HG03432 (cell line): ENCODE measurements around the gene CDH10.

Source experiments
- ATAC-seq: cut with Tn5 transposase; IDR thresholded peaks from one replicate; pipeline ENCODE4 v1.9.1; 2021; ENCODE audit warnings: mild to moderate bottlenecking, moderate library complexity; ENCODE audit not compliant: unreplicated experiment

Gene CDH10

DNA sequence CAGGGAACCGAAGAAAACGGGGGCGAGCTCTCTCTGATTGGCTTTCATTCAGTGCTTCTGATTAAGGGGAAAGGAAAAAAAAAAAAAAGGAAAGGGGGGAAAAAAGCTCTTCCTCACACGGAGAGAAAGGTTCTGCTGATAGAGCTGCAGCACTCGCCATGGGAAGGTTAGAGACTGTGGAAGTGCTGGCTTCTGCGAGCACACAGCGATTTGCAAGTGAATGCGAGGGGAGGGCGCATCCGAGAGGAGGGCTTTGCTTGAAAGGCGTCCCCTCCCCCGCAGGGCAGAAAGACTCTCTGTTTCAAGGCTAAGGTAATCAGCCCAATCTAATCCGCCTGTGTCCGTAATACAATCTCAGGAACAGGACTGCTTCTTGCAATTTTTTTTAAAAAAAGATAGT is at the start of gene CDH10:
Gene CDH10 (minus strand): TSS at position 218 of the 400 bp plus-strand sequence. CDS start 51,488 bp downstream, outside the sequence.
- ATAC-seq, result no peak

DNA sequence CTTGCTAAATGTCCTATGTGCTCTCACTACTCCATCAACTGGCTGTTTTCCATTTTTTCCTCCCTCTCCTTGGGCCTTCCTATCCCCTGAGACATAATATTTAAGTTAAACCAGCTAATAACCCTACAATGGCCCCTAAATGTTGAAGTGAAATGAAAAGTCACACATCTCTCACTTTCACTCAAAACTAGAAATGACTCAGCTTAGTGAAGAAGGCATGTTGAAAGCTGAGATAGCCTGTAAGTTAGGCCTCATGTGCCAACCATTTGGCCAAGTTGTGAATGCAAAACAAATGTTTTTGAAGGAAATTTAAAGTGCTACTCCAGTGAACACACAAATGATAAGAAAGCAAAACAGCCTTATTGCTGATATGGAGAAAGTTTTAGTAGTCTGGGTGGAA is 48.8 kb upstream of the CDH10 start:
- ATAC-seq, result peak; percentile 54

DNA sequence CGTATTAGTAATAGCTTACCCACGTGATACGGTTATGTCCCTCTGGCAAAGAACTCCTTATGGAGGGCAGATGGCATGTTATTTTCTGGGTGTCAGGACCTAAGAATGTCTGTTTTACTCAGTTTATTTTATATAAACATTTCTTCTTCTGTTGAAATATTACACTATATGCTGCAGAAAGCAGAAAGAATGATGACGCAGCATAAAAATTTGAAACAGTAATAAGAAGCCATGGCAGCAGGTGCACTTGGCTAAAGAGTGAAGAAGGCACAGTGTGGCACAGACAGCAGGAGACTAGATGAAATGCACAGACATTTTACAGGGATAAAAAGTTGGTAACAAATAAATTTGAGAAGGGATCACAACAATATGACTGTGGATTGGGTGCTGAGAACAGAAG is 46.3 kb upstream of the CDH10 start:
- no peak for ATAC-seq

DNA sequence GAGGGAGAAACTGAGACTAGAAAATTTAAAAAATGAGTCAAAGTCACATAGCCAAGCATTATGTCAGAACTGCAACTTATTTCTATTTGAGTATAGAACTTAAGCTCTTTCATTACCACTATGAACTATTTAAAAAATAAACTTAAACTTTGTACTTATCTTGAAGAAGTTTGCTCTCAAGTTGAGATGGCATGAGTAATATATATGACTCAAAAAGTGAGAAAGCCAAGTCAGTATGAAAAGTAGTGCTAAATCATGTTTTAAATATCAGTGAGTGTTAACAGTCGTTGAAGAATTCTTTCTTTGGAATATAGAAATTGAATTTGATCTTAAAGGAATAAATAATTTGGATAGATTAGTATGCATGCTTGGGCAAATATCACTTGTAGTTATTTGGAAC is 36.3 kb upstream of the CDH10 start:
- no peak for ATAC-seq

DNA sequence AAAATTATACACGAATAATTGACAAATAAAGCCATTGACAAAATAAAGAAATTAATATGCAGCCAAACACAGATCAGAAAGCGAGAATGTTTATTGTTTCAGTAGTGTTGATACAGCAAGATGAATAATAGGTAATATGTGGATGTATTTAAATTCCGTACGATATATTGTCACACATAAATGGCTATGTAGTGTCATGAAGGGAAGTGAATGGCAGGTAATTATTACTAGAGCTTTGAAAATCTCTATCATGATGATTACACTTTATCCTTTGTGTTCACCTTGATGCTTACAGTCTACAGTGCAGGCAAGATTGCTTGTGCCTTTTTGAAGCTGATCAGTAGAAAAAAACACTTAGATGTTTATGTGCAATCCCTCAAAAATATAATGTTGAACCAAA is 23.3 kb upstream of the CDH10 start:
- no peak for ATAC-seq

DNA sequence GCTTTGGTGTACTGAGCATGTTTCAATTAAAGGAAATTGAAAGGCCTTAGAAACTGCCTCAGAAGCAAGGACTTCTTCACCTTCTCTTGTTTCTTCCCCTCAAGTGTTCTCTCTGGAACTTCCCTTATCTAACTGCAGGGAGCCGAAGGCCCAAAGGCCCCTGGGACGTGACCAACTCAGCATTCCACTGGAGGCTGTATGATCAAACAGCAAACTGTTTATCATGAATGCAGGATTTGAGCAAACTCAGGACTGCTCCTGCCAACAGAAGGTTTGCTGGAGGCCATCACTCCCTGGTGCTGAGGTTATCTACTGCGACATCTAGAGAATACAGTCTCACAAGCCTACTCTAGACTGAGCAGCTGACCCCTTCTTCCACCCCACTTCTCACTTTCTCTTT is 4.8 kb upstream of the CDH10 start:
- ATAC-seq, result no peak

DNA sequence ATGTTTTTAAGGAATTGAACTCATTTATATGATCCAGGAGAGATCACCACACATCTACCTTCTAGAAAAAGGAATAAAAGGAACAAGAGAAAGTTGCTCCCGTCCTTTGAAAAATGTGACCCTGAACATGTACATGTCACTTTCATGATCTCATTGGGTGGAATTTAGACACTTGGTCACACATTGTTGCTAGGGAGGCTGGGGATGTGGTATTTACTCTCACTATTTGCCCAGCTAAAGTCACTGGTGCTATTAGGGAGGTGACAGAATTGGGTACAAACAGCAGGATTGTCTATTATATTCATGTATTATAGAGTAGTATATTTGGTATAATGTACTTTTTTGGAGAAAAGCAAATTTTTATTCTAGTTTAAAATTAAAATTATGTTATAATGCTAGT is 2.1 kb upstream of the CDH10 start:
- ATAC-seq, result no peak

DNA sequence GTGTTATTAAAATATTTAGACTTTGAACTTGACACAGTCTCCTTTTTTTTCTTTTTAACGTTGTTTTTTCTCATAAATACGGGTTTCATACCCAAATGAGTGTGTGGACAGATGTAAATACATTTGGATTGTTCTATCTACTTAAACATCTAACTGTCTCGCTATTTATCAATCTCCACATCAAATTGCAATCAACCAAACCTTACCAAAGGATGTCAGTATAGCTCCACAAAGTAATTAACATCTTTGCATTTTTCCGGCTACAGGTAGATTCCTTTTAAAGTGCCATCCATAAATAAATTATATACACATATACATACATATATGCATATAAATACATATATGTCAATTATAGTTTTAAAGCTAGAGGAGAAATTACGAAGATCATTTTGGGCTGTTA is 705 bp upstream of the CDH10 start:
- ATAC-seq, result no peak

DNA sequence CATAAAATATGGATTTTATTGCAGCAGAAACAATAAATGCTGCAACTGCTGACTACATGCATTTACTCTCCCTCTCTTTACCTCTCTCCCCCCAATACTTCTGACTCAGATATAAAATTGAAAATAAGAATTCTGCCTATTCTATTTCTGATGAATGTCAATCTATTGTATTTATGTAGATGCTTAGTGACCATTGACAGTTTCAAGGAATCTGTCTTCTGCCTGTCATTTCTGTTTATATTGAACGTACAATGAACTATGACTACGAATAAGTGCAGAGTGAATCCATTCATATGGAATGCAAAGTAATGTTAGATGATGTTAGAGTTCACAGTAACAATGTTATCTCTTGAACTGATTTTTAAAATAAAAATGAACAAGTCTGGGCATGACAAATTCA is 898 bp downstream of the CDH10 start:
- no peak for ATAC-seq

DNA sequence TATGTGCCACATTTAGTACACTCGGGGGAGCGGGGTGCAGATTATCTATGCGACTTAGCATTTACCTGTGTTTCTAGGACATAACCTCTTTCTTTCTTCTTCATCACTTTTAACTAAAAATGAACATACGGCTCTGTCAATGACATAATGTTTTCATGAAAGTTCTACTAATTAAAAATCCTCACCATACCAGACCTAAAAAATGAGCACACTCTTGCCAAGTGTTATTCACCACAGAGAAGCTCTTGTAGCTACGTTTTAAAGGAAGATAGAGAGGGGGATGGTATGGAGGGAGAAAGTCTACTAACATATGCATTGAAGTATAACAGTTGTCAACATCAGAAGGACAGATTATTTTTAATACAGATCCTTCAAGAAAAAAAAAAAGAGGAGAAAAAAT is 1.6 kb downstream of the CDH10 start:
- ATAC-seq, result no peak

DNA sequence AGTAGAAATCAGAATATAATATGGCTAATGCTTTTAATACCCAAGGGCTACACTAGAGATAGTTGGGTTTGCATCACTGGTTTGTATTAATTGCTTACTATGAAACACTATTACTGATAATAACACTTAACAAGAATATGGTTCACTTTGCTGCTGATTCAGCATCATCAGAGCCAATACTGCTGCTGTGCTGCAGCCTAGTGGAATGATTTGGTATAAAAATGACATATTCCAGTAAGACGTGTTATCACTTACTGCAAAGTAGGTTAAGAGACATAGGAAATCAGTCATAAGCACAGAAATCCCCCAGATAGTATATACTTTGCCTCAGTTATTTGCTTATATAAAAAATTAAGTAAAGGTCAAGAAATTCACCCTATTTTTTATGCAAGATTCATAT is 2.8 kb downstream of the CDH10 start:
- peak; percentile 58 for ATAC-seq

DNA sequence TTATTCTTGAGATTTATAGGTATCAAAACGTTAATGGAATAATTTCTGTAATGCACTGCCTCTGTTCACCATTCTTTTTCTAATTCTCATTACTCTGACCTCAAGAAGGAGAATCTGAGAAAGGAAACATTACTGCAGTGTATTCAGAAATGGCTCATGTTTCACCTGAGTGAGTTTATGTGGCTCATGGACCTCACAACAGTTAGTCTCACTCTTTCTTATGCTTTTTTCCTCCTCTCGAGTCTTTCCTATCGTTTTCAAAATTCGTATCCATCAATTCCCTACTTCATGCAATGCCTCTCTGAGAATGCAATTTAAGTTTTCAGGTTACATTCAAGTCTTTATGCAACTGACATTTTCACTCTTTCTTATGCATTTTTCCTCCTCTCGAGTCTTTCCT is 9.6 kb downstream of the CDH10 start:
- no peak for ATAC-seq

DNA sequence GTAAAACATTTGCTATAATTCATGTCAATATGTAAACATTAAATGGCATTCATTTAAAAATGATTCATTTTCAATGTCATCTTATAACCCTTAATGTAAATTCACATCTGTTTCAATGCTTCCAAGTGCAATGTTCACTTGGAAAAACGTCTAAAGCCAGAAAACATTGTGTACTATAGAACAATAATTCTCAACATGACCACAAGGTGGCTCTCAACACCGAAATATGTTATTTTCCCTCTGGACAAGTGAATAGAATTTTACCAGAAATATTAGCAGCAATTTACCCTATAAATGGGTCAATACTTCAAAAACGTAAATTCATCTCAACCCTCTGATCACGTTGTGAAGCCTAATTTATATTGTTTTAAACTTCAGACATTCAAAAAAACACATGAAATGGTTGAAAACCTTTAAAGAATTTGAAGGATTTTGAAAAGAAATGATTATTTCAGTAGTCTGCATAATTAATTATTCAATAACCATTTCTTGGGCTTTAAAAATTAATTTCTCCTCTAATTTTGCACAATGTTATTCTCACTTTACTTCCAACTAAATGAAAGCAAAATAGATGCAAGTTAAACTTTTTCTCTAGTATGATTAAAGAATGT is 11.0 kb downstream of the CDH10 start:
- ATAC-seq, result no peak

DNA sequence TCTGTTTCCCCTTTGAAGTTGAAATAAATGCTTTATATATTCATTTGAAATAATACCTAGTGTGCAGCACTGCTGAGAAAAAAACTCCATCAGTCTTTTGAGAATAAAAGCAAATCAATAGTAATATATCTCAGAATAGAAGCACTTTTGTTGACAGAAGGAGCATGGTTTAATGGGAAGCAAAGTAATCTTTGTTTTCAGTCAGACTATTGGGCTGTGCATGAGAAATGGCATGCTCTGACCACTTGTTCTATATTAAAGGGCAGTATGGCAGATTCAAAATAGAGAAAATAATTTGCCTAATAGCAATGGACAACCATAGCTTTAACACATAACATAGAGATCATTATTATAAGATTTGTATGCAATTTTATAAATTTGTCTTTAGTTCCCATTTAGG is 12.4 kb downstream of the CDH10 start:
- ATAC-seq, result no peak

DNA sequence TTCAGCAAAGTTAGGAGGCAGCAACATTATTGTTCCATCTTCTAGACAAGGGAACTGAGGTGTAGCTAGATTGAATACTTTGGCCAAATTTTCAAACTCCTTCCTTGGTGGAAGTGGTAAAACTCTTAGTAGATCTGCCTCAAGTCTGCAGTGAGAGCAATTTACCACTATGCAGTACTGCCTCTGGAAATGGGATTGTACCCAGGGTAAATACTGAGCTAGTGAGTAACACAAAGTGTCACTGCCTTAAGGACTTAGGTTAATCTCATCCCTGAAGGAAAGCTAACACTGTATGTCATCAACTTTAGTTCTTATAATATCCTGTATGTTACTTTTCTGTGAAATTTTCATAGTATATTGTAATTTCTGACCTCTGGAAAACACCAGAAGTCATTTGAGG is 13.9 kb downstream of the CDH10 start:
- no peak for ATAC-seq

DNA sequence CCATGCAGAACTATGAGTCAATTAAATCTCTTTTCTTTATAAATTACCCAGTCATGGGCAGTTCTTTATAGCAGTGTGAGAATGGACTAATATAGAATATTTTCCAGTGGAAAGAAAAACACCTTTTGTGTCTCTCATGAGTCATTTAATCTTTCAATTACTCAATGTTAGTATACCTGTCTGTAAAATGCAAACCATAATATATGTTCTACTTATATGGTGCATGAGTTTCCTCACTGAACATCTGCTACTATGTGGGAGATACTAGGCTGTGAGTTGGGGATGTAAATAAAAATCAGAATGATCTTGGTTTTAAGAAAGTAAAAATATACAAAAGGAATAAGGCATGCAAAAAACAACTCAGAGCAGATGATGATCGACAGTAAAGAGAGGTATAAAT is 15.0 kb downstream of the CDH10 start:
- ATAC-seq, result no peak

DNA sequence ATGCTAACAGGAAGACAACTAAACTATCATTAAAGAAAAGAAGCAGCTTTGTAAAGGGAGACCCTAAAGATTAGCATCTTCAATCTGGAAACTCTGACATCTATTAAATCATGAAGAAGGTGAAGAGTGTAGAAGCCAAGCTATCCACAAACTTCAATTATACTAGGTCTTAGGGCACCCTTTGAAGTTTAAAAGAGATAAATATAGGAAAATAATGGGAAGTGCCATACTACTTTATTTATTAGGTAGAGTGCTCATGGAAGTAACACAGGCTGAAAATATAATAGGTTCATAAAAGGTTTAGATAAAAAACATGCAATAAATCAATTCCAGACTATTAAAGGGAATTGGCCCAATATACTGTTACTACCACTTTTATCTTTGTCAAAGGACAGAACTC is 19.9 kb downstream of the CDH10 start:
- ATAC-seq, result no peak

DNA sequence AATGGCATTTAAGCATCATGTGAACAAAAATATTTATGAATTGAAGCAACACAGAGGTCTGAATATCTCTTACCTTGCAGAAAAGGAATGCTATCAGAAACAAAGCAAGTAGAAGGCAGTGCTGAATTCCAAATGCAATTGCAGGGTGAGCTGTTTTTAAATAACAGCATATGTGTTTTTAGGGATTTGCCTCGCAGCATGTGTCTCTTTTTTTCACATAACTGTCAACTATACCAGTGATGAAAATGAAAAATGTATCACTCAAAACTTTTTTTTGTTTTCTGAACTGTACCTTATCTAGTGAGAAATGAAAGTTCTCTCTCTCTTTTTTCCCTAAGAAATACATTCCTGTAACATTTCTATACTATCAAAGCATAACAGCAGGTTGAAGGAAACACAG is 21.2 kb downstream of the CDH10 start:
- ATAC-seq, result no peak

DNA sequence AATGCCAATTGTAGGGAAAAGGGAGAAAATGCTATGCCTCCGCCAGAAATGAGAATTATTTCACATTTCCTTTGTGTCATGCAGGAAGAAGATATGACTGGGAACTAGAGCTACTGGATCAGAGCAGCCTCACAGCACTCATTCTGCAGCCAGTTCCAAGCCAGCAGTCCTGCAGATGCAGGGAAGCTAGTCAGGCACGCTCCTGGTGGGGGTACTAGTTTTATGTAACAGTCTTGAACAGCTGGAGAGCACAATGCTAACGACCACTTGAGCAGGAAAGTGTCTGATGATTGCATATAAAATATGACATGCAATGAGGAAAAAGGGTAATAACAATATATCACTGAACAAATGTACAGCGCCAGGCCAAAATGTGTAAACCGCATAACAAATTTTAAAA is 21.7 kb downstream of the CDH10 start:
- ATAC-seq, result no peak

DNA sequence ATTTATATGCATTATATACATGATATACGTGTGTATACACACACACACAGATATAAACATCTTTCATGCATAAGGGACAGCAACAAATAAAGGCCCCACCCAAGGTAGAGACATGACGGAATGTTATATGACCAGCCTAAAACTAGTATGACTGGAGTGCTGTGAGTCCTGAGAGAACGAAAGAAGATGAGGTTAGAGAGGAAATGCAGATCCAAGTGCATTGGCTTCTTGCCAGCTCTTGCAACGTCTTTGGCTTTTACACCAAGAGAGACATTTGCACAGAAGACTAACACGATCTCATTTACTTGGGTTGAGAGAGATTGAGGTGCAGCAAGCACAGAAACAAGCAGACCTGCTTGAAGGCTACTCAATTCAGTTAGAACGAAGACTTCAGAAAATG is 23.0 kb downstream of the CDH10 start:
- no peak for ATAC-seq

DNA sequence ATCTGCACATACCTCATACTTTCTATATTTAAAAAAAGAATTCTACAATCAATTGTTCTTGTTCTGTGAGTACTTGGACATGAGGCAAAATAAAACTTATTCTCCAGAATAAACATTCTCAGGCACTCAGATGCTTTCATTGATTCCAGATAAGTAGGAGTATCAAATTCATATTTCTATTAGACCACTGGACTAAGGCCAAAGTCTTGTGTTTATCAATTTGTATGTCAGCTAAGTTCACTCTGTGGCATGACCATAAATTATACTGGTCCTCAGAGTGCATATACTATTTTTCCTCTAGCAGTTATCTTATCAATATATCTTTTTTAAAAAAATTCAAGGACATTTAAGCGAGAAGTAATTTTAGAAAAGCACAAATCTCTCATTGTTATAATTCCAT is 28.2 kb downstream of the CDH10 start:
- no peak for ATAC-seq

DNA sequence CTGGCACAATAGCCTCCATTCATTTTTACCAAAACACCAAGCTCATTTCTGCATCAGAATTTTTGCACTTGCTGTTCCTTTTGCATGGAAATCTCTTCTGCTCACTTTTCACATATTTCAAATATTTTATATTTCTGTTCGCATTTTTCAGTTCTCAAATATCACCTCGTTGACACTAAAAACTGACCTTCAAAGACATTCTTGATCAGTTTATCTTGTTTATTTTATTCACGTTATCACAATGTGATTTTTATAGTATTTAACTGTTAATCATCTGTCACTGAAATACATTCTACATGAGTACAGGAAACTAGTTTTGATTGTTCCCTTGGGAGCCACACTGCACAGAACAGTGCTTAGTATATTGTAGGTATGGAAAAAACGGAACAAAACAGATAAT is 29.6 kb downstream of the CDH10 start:
- no peak for ATAC-seq

DNA sequence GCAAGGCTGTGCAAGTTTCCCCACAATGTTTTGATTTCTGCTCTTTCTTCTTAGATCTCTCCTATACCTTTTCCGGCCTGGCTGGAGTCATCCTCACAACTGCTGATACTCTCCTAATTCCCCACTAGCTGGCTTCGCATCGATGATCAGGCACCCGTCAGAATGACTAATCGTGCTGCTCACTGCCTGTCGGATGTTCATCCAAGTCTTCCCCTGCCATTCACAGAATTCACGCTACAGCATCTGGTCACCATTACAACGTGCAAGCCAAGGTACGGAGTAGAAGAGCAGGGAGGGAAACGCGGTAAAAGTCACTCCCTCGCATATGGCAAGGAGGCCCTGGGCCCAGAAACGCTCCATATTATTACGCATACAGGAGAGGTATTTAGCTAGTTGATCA is 35.1 kb downstream of the CDH10 start:
- no peak for ATAC-seq

DNA sequence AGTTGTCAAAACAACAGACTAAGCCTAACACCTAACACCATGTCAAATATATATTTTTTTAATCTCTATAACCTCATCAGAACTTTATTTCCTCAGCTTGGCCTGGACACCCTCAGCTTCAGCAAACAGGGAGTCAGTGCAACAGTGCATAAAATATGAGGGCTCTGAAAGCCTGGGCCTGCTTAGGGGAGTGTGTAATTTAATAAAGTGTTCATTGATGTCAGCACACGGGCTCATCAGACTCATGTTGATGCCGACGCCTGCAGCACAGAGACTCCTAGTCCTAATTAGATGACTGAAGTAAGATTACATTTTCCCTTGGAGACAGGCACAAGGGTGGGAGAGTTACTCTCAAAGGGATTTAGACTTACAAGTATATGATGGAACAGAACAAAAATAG is 37.8 kb downstream of the CDH10 start:
- ATAC-seq, result no peak
